ENCODE results near the gene CCDC137.

DNA sequence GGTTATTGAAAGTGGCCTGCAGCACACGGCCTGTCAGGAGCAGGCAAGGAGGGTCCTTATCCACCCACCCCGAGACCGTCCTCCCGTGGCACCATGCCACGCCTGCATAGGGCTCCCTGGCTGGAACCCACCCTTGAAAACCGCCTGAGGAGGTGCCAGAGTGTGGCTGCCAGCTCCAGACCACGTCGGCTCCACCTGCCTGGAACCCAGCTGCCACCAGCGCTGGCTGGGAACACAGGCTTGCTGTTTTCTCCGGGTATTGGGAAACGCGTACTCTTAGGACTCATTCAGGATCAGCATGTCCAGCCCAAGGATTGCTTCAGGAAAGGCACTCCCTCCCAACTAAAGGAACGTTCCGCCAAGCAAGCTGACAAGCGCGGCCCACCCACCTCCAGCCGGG lies 10.4 kb downstream of the CCDC137 start:
- TF ChIP-seq POLR2A (IDR thresholded peaks at IDR 0.05) (no peak), CTCF (IDR thresholded peaks at IDR 0.05) (no peak)

Measured in thyroid gland (tissue), 4 donors.